ENCODE data around the gene FAM162A.

FAM162A gene

DNA sequence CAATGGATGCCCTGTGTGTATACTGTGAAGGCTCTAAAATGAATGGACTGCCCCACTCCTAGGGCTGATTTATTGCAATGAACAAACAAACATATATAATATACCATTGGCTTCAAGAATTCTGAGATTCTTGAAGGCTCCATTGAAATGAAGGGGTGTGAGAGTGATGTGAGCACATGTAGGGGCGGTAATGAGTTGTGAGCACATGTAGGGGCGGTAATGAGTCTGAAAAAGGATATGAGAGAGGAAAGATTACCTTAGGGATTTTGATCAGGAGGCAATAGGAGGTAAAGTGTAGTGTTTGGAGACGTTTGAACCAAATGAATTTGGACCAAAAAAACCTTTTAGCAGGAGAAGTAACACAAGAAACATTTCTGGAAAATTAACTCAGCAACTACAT lies 3.7 kb downstream of the FAM162A start:
- no peaks in the 10 kb centered on the region for H3K9me3 ChIP-seq (ENCODE audit: insufficient read depth, low read depth, low read length)
- H3K36me3 ChIP-seq (ENCODE audit: control insufficient read depth in 1 of 2, insufficient read depth in 2 of 2, low read length in 2 of 2) = no peaks in the 10 kb centered on the region
- H3K27ac ChIP-seq (ENCODE audit: low read depth, low read length) = no peak overlapping the region
- no peak overlapping the region for H4K8ac ChIP-seq (ENCODE audit: low read depth, low read length)
- H3K4me3 ChIP-seq (ENCODE audit: low read depth, low read length) = no peak overlapping the region
- no peak overlapping the region for H2BK120ac ChIP-seq (ENCODE audit: insufficient read depth, low read length, poor library complexity)
- H3K14ac ChIP-seq (ENCODE audit: low read length) = no peak overlapping the region
- H3K23ac ChIP-seq (ENCODE audit: low read length) = no peak overlapping the region
- no peak overlapping the region for H2BK12ac ChIP-seq (ENCODE audit: low read length)
- no peak overlapping the region for H3K9ac ChIP-seq (ENCODE audit: low read length)
- no peak overlapping the region for H2AK5ac ChIP-seq (ENCODE audit: low read length)
- peaks cover 0 to 2% of the 10 kb centered on the region in 2 experiments for H3K4me1 ChIP-seq (ENCODE audit: control insufficient read depth in 1 of 2, insufficient read depth in 2 of 2, low read length in 2 of 2)
- no peak overlapping the region for H4K12ac ChIP-seq (ENCODE audit: low read depth, low read length)
- H3K18ac ChIP-seq (ENCODE audit: low read length) = no peak overlapping the region
- no peaks in the 10 kb centered on the region for H3K27me3 ChIP-seq (ENCODE audit: insufficient read depth, low read length)
- H3K79me2 ChIP-seq (ENCODE audit: control insufficient read depth, insufficient read depth, low read length, poor library complexity) = peaks cover 2% of the 10 kb centered on the region
- no peak overlapping the region for H2BK5ac ChIP-seq (ENCODE audit: low read depth, low read length, poor library complexity)
- WGBS (ENCODE audit: extremely low coverage, insufficient coverage, insufficient read length) = no CpG with 5 or more reads among the region's 3 CpGs
- no peak overlapping the region for H3K4ac ChIP-seq (ENCODE audit: low read depth, low read length)
- H3K79me1 ChIP-seq (ENCODE audit: low read length) = peaks cover 3% of the 10 kb centered on the region
- no peak overlapping the region for H4K91ac ChIP-seq (ENCODE audit: low read depth, low read length)
- no peak for DNase-seq
- H2AFZ ChIP-seq (ENCODE audit: insufficient read depth, low read length, poor library complexity) = no peak overlapping the region
- H3K4me2 ChIP-seq (ENCODE audit: low read length) = no peak overlapping the region

- H3K4me3 ChIP-seq (ENCODE audit: low read depth, low read length) = no peak overlapping the region
- H3K23ac ChIP-seq (ENCODE audit: low read length) = no peak overlapping the region
- H3K79me2 ChIP-seq (ENCODE audit: control insufficient read depth, insufficient read depth, low read length, poor library complexity) = no peaks in the 10 kb centered on the region
- H2AFZ ChIP-seq (ENCODE audit: insufficient read depth, low read length, poor library complexity) = no peak overlapping the region
- H3K27ac ChIP-seq (ENCODE audit: low read depth, low read length) = no peak overlapping the region
- H2BK12ac ChIP-seq (ENCODE audit: low read length) = no peak overlapping the region
- H3K18ac ChIP-seq (ENCODE audit: low read length) = no peak overlapping the region
- H2BK120ac ChIP-seq (ENCODE audit: insufficient read depth, low read length, poor library complexity) = no peak overlapping the region
- H2AK5ac ChIP-seq (ENCODE audit: low read length) = no peak overlapping the region
- H3K14ac ChIP-seq (ENCODE audit: low read length) = no peak overlapping the region
- DNase-seq = no peak
- no peaks in the 10 kb centered on the region for H3K9me3 ChIP-seq (ENCODE audit: insufficient read depth, low read depth, low read length)
- H4K8ac ChIP-seq (ENCODE audit: low read depth, low read length) = no peak overlapping the region
- H3K27me3 ChIP-seq (ENCODE audit: insufficient read depth, low read length) = no peaks in the 10 kb centered on the region
- peaks cover 2 to 4% of the 10 kb centered on the region in 2 experiments for H3K4me1 ChIP-seq (ENCODE audit: control insufficient read depth in 1 of 2, insufficient read depth in 2 of 2, low read length in 2 of 2)
- H3K36me3 ChIP-seq (ENCODE audit: control insufficient read depth in 1 of 2, insufficient read depth in 2 of 2, low read length in 2 of 2) = no peaks in the 10 kb centered on the region
- H3K4me2 ChIP-seq (ENCODE audit: low read length) = no peak overlapping the region
- no peak overlapping the region for H4K12ac ChIP-seq (ENCODE audit: low read depth, low read length)
- H3K9ac ChIP-seq (ENCODE audit: low read length) = no peak overlapping the region
- H3K4ac ChIP-seq (ENCODE audit: low read depth, low read length) = no peak overlapping the region
- H3K79me1 ChIP-seq (ENCODE audit: low read length) = no peaks in the 10 kb centered on the region
- H4K91ac ChIP-seq (ENCODE audit: low read depth, low read length) = no peak overlapping the region
- no peak overlapping the region for H2BK5ac ChIP-seq (ENCODE audit: low read depth, low read length, poor library complexity)
Observed at GRCh38 chr3:122389197-122389596, 5.2 kb downstream of the FAM162A start.

GRCh38 chr3:122389892-122390291 lies 5.9 kb downstream of the FAM162A start:
- H2BK120ac ChIP-seq (ENCODE audit: insufficient read depth, low read length, poor library complexity) = no peak overlapping the region
- H3K79me2 ChIP-seq (ENCODE audit: control insufficient read depth, insufficient read depth, low read length, poor library complexity) = no peaks in the 10 kb centered on the region
- H3K4me1 ChIP-seq (ENCODE audit: control insufficient read depth in 1 of 2, insufficient read depth in 2 of 2, low read length in 2 of 2) = peaks cover 0 to 4% of the 10 kb centered on the region in 2 experiments
- no peak overlapping the region for H3K27ac ChIP-seq (ENCODE audit: low read depth, low read length)
- no peak overlapping the region for H2BK5ac ChIP-seq (ENCODE audit: low read depth, low read length, poor library complexity)
- no peak overlapping the region for H4K12ac ChIP-seq (ENCODE audit: low read depth, low read length)
- no peak for DNase-seq
- H3K18ac ChIP-seq (ENCODE audit: low read length) = no peak overlapping the region
- WGBS (ENCODE audit: extremely low coverage, insufficient coverage, insufficient read length) = no CpG with 5 or more reads among the region's 4 CpGs
- H2AK5ac ChIP-seq (ENCODE audit: low read length) = no peak overlapping the region
- no peak overlapping the region for H4K91ac ChIP-seq (ENCODE audit: low read depth, low read length)
- H3K9ac ChIP-seq (ENCODE audit: low read length) = no peak overlapping the region
- no peak overlapping the region for H3K4ac ChIP-seq (ENCODE audit: low read depth, low read length)
- H4K8ac ChIP-seq (ENCODE audit: low read depth, low read length) = no peak overlapping the region
- H3K79me1 ChIP-seq (ENCODE audit: low read length) = no peaks in the 10 kb centered on the region
- H3K4me3 ChIP-seq (ENCODE audit: low read depth, low read length) = no peak overlapping the region
- no peak overlapping the region for H2AFZ ChIP-seq (ENCODE audit: insufficient read depth, low read length, poor library complexity)
- H3K14ac ChIP-seq (ENCODE audit: low read length) = no peak overlapping the region
- H3K27me3 ChIP-seq (ENCODE audit: insufficient read depth, low read length) = no peaks in the 10 kb centered on the region
- no peak overlapping the region for H2BK12ac ChIP-seq (ENCODE audit: low read length)
- H3K36me3 ChIP-seq (ENCODE audit: control insufficient read depth in 1 of 2, insufficient read depth in 2 of 2, low read length in 2 of 2) = no peaks in the 10 kb centered on the region
- H3K9me3 ChIP-seq (ENCODE audit: insufficient read depth, low read depth, low read length) = no peaks in the 10 kb centered on the region
- H3K23ac ChIP-seq (ENCODE audit: low read length) = no peak overlapping the region
- no peak overlapping the region for H3K4me2 ChIP-seq (ENCODE audit: low read length)

- Histone ChIP-seq H3K79me2 (ENCODE audit: control insufficient read depth, insufficient read depth, low read length, poor library complexity) (no peaks in the 10 kb centered on the region), H3K9me3 (ENCODE audit: insufficient read depth, low read depth, low read length) (no peaks in the 10 kb centered on the region), H3K23ac (ENCODE audit: low read length) (no peak overlapping the region), H3K79me1 (ENCODE audit: low read length) (no peaks in the 10 kb centered on the region), H2AK5ac (ENCODE audit: low read length) (no peak overlapping the region), H2BK12ac (ENCODE audit: low read length) (no peak overlapping the region), H3K27ac (ENCODE audit: low read depth, low read length) (no peak overlapping the region), H3K14ac (ENCODE audit: low read length) (no peak overlapping the region), H4K91ac (ENCODE audit: low read depth, low read length) (no peak overlapping the region), H3K9ac (ENCODE audit: low read length) (no peak overlapping the region), H3K36me3 (ENCODE audit: control insufficient read depth in 1 of 2, insufficient read depth in 2 of 2, low read length in 2 of 2) (no peaks in the 10 kb centered on the region), H3K18ac (ENCODE audit: low read length) (no peak overlapping the region), H2AFZ (ENCODE audit: insufficient read depth, low read length, poor library complexity) (no peak overlapping the region), H2BK120ac (ENCODE audit: insufficient read depth, low read length, poor library complexity) (no peak overlapping the region), H3K4me2 (ENCODE audit: low read length) (no peak overlapping the region), H3K27me3 (ENCODE audit: insufficient read depth, low read length) (no peaks in the 10 kb centered on the region), H3K4ac (ENCODE audit: low read depth, low read length) (no peak overlapping the region), H2BK5ac (ENCODE audit: low read depth, low read length, poor library complexity) (no peak overlapping the region), H4K12ac (ENCODE audit: low read depth, low read length) (no peak overlapping the region), H4K8ac (ENCODE audit: low read depth, low read length) (no peak overlapping the region), H3K4me1 (ENCODE audit: control insufficient read depth in 1 of 2, insufficient read depth in 2 of 2, low read length in 2 of 2) (peaks cover 0 to 4% of the 10 kb centered on the region in 2 experiments), H3K4me3 (ENCODE audit: low read depth, low read length) (no peak overlapping the region)
- WGBS (ENCODE audit: extremely low coverage, insufficient coverage, insufficient read length) = no CpG with 5 or more reads among the region's 4 CpGs
- DNase-seq = no peak
Observed at GRCh38 chr3:122390665-122391064, 6.7 kb downstream of the FAM162A start.
